Fibroblast of the aortic adventitia (primary cell): ENCODE measurements around the gene DAO. TPM values are rescaled to one million over a fixed set of nuclear protein-coding genes. Genes with fewer than 3 reads are reported as not detected.
"Not testable (repeated sequence)": the region's sequence is repeated elsewhere in the genome, so short reads cannot be mapped to it uniquely, and the experiment has no call there.

Experiments used
- DNase-seq: peaks from one replicate; pipeline ENCODE4 v3.0.0-alpha.2; 2010; ENCODE audit warnings: low read depth
- H3K4me3 ChIP-seq: 2 replicates; pipeline ENCODE4 v1.5.1; 2011; ENCODE audit warnings: low read depth, mild to moderate bottlenecking, control low read depth, low read length, moderate library complexity
- CTCF ChIP-seq: IDR thresholded peaks from 2 replicates; pipeline ENCODE4 v1.5.1; 2011; ENCODE audit warnings: mild to moderate bottlenecking, low read length, control low read depth, inconsistent platforms; ENCODE audit not compliant: insufficient read depth
- total RNA-seq: library from RNA; depleted of rRNA; stranded (reverse); fragments of >200 nt; gene quantifications from 2 replicates; pipeline ENCODE4 v1.2.3, GENCODE V29; 2012; ENCODE audit warnings: low replicate concordance

Gene DAO
- total RNA-seq, 1 donor, result not detected

- no peak for DNase-seq
- no peak for TF ChIP-seq CTCF
- no peak overlapping the region for H3K4me3 ChIP-seq
Measured at GRCh38 chr12:108860443-108860842, 19.4 kb upstream of the DAO start.

- no peak for TF ChIP-seq CTCF
- no peak for DNase-seq
Measured at GRCh38 chr12:108861878-108862587, 17.9 kb upstream of the DAO start.

GRCh38 chr12:108862588-108862959 lies 17.3 kb upstream of the DAO start:
- no peak overlapping the region for H3K4me3 ChIP-seq
- DNase-seq, result no peak
- TF ChIP-seq CTCF, result no peak

More at GRCh38 chr12:108861878-108862587, 17.9 kb upstream of the DAO start:
- H3K4me3 ChIP-seq, result no peak overlapping the region

- no peak for DNase-seq
- TF ChIP-seq CTCF, result no peak
- H3K4me3 ChIP-seq, result no peak overlapping the region
Measured at GRCh38 chr12:108865169-108865568, 14.7 kb upstream of the DAO start.

GRCh38 chr12:108866083-108866482 lies 13.8 kb upstream of the DAO start:
- H3K4me3 ChIP-seq, DNase-seq: not testable (repeated sequence)

GRCh38 chr12:108868781-108869180 lies 11.1 kb upstream of the DAO start:
- H3K4me3 ChIP-seq, result no peak overlapping the region
- DNase-seq, result no peak
- TF ChIP-seq CTCF, result no peak

GRCh38 chr12:108875280-108875679 lies 4.6 kb upstream of the DAO start:
- no peak overlapping the region for H3K4me3 ChIP-seq
- no peak for TF ChIP-seq CTCF
- DNase-seq, result no peak
